HG03066 (cell line): Measurements from ENCODE around the gene EPN2.
A peak's percentile ranks its signal among the peaks of the same experiment; 100 is the strongest.
"Not testable (repeated sequence)": the region's sequence is repeated elsewhere in the genome, so short reads cannot be mapped to it uniquely, and the experiment has no call there.

Source experiments
- ATAC-seq: cut with Tn5 transposase; IDR thresholded peaks from one replicate; pipeline ENCODE4 v1.9.1; 2021; ENCODE audit warnings: low read depth; ENCODE audit not compliant: unreplicated experiment

Gene EPN2

GRCh38 chr17:19237139-19237388 is at the start of gene EPN2:
Gene EPN2, plus strand, starts transcription at chr17:19237366. Its CDS starts 45,754 bp downstream, at chr17:19283120.
- not testable (repeated sequence) for ATAC-seq

- peak; percentile 6 for ATAC-seq
Measured at GRCh38 chr17:19187883-19188869, 49.0 kb upstream of the EPN2 start.

GRCh38 chr17:19188870-19189708 is 48.1 kb upstream of the EPN2 start:
- peak; percentile 50 for ATAC-seq

GRCh38 chr17:19189781-19190405 is 47.3 kb upstream of the EPN2 start:
- ATAC-seq = not testable (repeated sequence)

- ATAC-seq = peak; percentile 83
Measured at GRCh38 chr17:19196382-19197204, 40.6 kb upstream of the EPN2 start.

- ATAC-seq = peak; percentile 78
Measured at GRCh38 chr17:19202448-19202847, 34.7 kb upstream of the EPN2 start.

- not testable (repeated sequence) for ATAC-seq
Measured at GRCh38 chr17:19203429-19203828, 33.7 kb upstream of the EPN2 start.

GRCh38 chr17:19215074-19215860 is 21.9 kb upstream of the EPN2 start:
- ATAC-seq = not testable (repeated sequence)

GRCh38 chr17:19216148-19216926 is 20.8 kb upstream of the EPN2 start:
- not testable (repeated sequence) for ATAC-seq

GRCh38 chr17:19218914-19219313 is 18.3 kb upstream of the EPN2 start:
- ATAC-seq = not testable (repeated sequence)

GRCh38 chr17:19219384-19219783 is 17.8 kb upstream of the EPN2 start:
- ATAC-seq = not testable (repeated sequence)

GRCh38 chr17:19220195-19220594 is 17.0 kb upstream of the EPN2 start:
- ATAC-seq = not testable (repeated sequence)

- ATAC-seq = not testable (repeated sequence)
Measured at GRCh38 chr17:19226610-19227588, 10.3 kb upstream of the EPN2 start.

- ATAC-seq = not testable (repeated sequence)
Measured at GRCh38 chr17:19234676-19235075, 2.5 kb upstream of the EPN2 start.

GRCh38 chr17:19236351-19237138 is 621 bp upstream of the EPN2 start:
- ATAC-seq = peak; percentile 35

- ATAC-seq = peak; percentile 75
Measured at GRCh38 chr17:19237389-19238166, 412 bp downstream of the EPN2 start.
